ENCODE measurements around the gene PPME1.

The PPME1 gene

DNA sequence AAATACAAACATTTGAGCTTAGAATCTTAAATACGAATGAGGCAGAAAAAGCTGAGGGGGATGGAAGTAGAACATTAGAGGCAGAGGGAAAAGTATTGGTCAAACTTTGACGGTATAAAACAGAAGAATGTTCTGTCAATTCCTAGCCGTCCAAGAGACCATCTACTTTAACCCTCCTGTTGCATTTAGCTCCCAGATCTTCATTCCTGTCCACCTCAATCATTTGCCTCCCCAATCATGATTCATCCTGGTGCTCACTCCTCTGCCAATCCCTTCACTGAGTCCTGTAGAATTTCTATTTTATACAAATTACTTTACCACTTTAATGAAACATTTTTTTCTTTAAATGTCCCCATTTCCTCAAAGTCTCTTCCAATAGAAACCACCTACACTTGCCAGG, 28.5 kb upstream of the PPME1 start:
- no peak overlapping the region for H3K4me3 ChIP-seq (ENCODE audit: low read length)
- TF ChIP-seq, protein P1, sequence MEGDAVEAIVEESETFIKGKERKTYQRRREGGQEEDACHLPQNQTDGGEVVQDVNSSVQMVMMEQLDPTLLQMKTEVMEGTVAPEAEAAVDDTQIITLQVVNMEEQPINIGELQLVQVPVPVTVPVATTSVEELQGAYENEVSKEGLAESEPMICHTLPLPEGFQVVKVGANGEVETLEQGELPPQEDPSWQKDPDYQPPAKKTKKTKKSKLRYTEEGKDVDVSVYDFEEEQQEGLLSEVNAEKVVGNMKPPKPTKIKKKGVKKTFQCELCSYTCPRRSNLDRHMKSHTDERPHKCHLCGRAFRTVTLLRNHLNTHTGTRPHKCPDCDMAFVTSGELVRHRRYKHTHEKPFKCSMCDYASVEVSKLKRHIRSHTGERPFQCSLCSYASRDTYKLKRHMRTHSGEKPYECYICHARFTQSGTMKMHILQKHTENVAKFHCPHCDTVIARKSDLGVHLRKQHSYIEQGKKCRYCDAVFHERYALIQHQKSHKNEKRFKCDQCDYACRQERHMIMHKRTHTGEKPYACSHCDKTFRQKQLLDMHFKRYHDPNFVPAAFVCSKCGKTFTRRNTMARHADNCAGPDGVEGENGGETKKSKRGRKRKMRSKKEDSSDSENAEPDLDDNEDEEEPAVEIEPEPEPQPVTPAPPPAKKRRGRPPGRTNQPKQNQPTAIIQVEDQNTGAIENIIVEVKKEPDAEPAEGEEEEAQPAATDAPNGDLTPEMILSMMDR (conservative IDR thresholded peaks at IDR 0.05; ENCODE audit: low read depth, low read length): no peak
- no peak for DNase-seq (ENCODE audit: low read depth)

DNA sequence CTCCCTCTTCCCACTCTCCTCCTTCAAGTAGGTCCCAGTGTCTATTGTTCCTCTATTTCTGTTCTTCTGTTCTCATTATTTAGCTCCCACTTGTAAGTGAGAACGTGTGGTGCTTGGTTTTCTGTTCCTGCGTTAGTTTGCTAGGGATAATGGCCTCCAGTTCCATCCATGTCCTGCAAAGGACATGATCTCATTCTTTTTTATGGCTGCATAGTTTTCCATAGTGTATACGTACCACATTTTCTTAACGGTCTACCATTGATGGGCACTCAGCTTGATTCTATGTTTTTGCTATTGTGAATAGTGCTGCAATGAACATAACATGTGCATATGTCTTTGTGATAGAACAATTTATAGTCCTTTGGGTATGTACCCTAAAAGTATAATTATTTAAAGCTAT, 26.5 kb upstream of the PPME1 start:
- no peak for DNase-seq (ENCODE audit: low read depth)
- no peak overlapping the region for H3K4me3 ChIP-seq (ENCODE audit: low read length)
- TF ChIP-seq, protein P1 (conservative IDR thresholded peaks at IDR 0.05; ENCODE audit: low read depth, low read length): no peak

DNA sequence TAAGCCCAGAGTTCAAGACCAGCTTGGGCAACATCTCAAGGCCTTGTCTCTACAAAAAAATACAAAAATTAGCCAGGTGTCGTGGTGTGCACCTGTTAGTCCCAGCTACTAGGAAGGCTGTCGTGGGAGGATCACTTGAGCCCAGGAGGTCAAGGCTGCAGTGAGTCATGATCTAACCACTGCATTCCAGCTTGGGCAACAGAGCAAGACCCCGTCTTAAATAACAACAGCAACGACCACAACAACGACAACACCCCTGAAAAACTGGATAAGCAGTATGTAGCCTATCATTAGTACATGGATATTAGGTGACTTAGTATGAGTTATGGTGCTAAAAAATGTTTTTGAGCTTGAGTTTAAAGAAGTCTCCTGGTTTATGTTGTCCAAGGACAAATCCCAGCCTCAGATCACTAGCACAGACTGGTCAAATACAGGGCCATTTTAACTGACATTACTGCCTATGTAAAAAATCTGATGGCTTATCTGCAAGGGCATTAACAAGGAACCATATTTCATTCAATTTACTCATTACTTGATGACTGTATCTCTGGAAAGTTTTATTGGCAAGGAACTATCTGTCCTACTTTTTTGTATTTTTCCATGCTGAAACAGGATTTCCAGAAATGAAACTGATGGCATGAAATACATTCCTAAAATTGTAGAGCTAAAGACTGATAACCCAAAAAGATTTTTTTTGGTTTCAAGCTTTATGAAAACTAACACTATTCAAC, 23.7 kb upstream of the PPME1 start:
- no peak overlapping the region for H3K4me3 ChIP-seq (ENCODE audit: low read length)
- DNase-seq (ENCODE audit: low read depth): no peak
- TF ChIP-seq, protein P1 (conservative IDR thresholded peaks at IDR 0.05; ENCODE audit: low read depth, low read length): no peak

DNA sequence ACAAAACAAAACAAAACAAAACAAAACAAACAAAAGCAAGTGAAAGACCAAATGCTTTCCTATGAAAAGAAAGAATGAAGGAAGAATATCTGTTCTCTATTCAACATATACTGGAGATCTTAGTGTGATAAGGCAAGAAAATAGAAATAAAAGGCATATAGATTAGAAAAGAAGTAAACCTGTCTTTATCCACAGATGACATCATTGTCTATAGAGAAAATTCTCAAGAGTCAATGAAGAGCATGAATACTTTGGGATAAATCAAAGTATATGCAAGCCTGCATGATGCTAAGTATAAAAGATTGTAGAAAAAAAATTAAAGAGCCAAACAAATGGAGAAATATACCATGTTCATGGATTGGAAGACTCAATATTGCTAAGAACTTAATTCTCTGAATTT, 17.9 kb upstream of the PPME1 start:
- TF ChIP-seq, protein P1 (conservative IDR thresholded peaks at IDR 0.05; ENCODE audit: low read depth, low read length): no peak
- no peak for DNase-seq (ENCODE audit: low read depth)
- no peak overlapping the region for H3K4me3 ChIP-seq (ENCODE audit: low read length)

DNA sequence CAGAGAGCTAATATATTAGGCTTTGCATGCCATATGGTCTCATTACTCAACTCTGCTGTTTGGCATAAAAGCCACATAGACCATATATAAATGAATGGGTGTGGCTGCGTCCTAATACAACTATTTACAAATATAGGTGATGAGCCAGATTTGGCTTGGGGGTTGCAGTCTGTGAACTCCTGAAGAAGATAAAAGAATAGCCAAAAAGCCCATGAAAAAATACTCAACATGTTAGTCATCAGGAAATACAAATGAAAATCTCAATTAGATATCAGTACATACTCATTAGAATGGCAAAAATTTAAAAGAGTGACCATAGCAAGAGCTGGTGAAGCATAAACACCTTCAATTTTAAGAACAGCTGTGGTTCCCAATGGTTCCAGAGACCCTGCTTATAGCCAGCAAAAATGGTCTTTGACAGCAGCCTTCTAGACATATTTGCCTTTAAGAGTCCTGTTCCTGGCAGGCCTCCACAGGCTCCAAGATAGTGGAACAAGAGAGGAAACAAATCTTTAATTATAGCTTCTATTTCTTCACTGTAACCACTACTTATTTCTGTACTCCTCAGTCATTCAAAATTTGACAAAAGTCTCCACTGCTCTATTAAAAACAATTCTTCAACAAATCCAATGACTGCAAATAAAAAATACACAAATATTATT, 16.3 kb upstream of the PPME1 start:
- no peak for DNase-seq (ENCODE audit: low read depth)
- no peak overlapping the region for H3K4me3 ChIP-seq (ENCODE audit: low read length)
- TF ChIP-seq, protein P1 (conservative IDR thresholded peaks at IDR 0.05; ENCODE audit: low read depth, low read length): no peak

DNA sequence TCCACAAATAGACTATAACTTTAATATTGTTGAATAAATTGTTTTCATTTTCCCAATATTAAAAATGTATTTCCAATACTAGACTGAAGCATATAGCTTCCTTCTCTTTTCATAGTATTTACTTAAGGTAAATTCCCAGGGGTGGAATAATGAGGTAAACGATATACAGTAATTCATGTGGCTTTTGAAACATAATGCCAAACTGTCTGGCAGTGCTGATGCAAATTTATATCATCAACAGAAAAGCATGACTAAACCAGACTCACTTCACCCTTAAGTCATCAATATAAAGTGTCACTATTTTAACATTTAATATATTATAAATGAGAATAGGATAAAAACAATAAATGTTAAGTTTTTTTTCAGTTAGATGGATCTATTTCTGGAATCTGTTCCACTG, 13.9 kb upstream of the PPME1 start:
- H3K4me3 ChIP-seq (ENCODE audit: low read length): no peak overlapping the region
- TF ChIP-seq, protein P1 (conservative IDR thresholded peaks at IDR 0.05; ENCODE audit: low read depth, low read length): no peak
- DNase-seq (ENCODE audit: low read depth): no peak

DNA sequence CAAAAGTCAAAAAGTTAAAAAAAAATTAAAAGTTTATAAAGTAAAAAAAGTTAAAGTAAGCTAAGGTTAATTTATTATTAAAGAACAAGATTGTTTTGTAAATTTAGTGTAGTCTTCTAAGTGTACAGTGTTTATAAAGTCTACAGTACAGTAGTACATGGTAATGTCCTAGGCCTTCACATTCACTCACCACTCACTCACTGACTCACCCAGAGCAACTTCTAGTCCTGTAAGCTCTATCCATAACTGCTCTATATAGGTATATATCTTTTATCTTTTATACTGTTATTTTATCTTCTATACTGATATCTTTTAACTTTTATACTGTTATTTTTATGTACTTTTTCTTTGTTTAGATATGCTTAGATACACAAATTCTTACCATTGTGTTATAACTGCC, 11.4 kb upstream of the PPME1 start:
- TF ChIP-seq, protein P1 (conservative IDR thresholded peaks at IDR 0.05; ENCODE audit: low read depth, low read length): no peak
- H3K4me3 ChIP-seq (ENCODE audit: low read length): no peak overlapping the region
- no peak for DNase-seq (ENCODE audit: low read depth)

Measured in retinal pigment epithelial cell (primary cell).